Nephron (organoid): ENCODE data around the gene NFATC1.

Experiments
- H3K27ac Mint-ChIP-seq, 3 experiments: 2 replicates each; pipeline ENCODE4 v1.8.0; 2020; ENCODE audit warnings: mixed read lengths in 3 of 3, mild to moderate bottlenecking in 2 of 3, moderate library complexity in 1 of 3
- H3K27me3 Mint-ChIP-seq: 2 replicates; pipeline ENCODE4 v1.8.0; 2021; ENCODE audit warnings: low read depth, mild to moderate bottlenecking, moderate library complexity, mixed read lengths
- H3K36me3 Mint-ChIP-seq: 2 replicates; pipeline ENCODE4 v1.8.0; 2020; ENCODE audit warnings: low read depth, mixed read lengths
- H3K4me1 Mint-ChIP-seq: 2 replicates; pipeline ENCODE4 v1.8.0; 2020; ENCODE audit warnings: mixed read lengths
- H3K4me3 Mint-ChIP-seq, 3 experiments: 2 replicates each; pipeline ENCODE4 v1.8.0; 2020; ENCODE audit warnings: mild to moderate bottlenecking in 3 of 3, mixed read lengths in 3 of 3, moderate library complexity in 2 of 3
- H3K9me3 Mint-ChIP-seq: 2 replicates; pipeline ENCODE4 v1.8.0; 2020; ENCODE audit warnings: mixed read lengths
- CTCF ChIP-seq, 3 experiments: fragments of 200-600 bp; sonication (generic); IDR thresholded peaks; one replicate each; pipeline ENCODE4 v1.5.0; 2021; ENCODE audit warnings: antibody characterized with exemption in 3 of 3; ENCODE audit not compliant: unreplicated experiment in 3 of 3

Gene NFATC1

GRCh38 chr18:79423211-79424007 is 27.7 kb downstream of the NFATC1 start:
- H3K9me3 Mint-ChIP-seq: no peaks in the 10 kb centered on the region
- H3K27ac Mint-ChIP-seq: no peak overlapping the region
- peaks cover 21% of the 10 kb centered on the region for H3K27me3 Mint-ChIP-seq
- peaks cover 33% of the 10 kb centered on the region for H3K4me1 Mint-ChIP-seq
- no peak overlapping the region for H3K4me3 Mint-ChIP-seq
- no peak for TF ChIP-seq CTCF (IDR thresholded peaks at IDR 0.05; ENCODE audit: unreplicated experiment in 3 of 3)
- H3K36me3 Mint-ChIP-seq: peaks cover 5% of the 10 kb centered on the region

DNA sequence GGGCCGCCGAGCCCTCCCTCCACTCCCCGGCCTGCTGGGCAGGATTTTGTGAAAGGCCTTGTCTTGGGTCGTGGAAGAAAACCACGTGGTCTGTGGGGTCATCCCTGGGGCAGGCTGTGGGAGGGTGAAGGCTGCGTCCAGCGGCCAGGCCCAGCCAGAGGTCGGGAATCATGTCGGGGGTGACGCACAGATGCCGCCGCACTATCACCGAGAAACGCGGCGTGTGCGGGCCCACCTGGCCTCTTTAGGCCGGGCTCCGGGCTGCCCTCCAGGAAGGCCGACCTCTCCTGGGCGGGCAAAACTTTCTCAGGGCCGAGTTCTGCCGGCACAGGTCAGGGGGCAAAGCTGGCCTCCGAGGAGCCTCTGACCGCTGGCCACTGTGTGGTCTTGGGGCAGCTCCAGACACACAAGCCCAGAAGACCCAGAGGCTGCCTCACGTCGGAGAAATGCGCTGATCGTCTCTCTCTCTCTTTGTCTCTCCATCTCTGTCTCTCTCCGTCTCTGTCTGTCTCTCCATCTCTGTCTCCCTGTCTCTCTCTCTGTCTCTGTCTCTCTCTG is 28.4 kb downstream of the NFATC1 start:
- TF ChIP-seq CTCF (IDR thresholded peaks at IDR 0.05; ENCODE audit: unreplicated experiment in 3 of 3): no peak
- peak overlapping the region; percentile 34 to 56 (median 40) for H3K27ac Mint-ChIP-seq
- no peak overlapping the region for H3K4me3 Mint-ChIP-seq
- no peaks in the 10 kb centered on the region for H3K9me3 Mint-ChIP-seq
- H3K36me3 Mint-ChIP-seq: peaks cover 5% of the 10 kb centered on the region
- peaks cover 32% of the 10 kb centered on the region for H3K4me1 Mint-ChIP-seq
- peaks cover 18% of the 10 kb centered on the region for H3K27me3 Mint-ChIP-seq

DNA sequence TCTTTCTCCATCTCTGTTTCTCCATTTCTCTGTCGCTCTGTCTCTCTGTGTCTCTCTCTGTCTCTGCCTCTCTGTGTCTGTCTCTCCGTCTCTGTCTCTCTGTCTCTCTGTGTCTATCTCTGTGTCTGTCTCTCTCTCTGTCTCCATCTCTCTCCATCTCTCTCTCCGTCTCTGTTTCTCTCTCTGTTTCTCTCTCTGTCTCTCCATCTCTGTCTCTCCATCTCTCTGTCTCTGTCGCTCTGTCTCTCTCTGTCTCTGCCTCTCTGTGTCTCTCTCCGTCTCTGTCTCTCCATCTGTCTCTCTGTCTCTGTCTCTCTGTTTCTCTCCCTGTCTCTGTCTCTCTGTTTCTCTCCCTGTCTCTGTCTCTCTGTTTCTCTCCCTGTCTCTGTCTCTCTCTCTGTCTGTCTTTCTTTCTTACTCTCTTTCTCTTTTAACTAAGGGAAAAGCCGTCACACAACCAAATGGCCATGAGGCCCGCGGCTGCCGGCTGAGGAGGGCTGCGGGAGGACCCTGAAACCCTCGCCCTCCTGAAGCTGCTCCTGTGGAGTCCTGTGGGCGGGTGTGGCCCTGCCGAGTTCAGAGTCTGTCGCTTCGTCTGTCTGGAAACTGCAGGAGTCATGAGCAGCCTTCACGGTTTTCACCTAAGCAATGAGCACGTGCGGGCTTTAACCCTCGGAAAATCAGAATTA is 29.3 kb downstream of the NFATC1 start:
- H3K27me3 Mint-ChIP-seq: peaks cover 18% of the 10 kb centered on the region
- peaks cover 36% of the 10 kb centered on the region for H3K4me1 Mint-ChIP-seq
- H3K4me3 Mint-ChIP-seq: peak overlapping the region in 1 of 3 experiments; percentile 6
- TF ChIP-seq CTCF (IDR thresholded peaks at IDR 0.05; ENCODE audit: unreplicated experiment in 3 of 3): no peak
- no peaks in the 10 kb centered on the region for H3K36me3 Mint-ChIP-seq
- peak overlapping the region; percentile 34 to 56 (median 40) for H3K27ac Mint-ChIP-seq
- H3K9me3 Mint-ChIP-seq: no peaks in the 10 kb centered on the region

- H3K36me3 Mint-ChIP-seq: no peaks in the 10 kb centered on the region
- no peak for TF ChIP-seq CTCF (IDR thresholded peaks at IDR 0.05; ENCODE audit: unreplicated experiment in 3 of 3)
- H3K4me1 Mint-ChIP-seq: peaks cover 36% of the 10 kb centered on the region
- no peaks in the 10 kb centered on the region for H3K9me3 Mint-ChIP-seq
- peaks cover 18% of the 10 kb centered on the region for H3K27me3 Mint-ChIP-seq
- peak overlapping the region in 2 of 3 experiments; percentile 34 to 56 for H3K27ac Mint-ChIP-seq
- H3K4me3 Mint-ChIP-seq: no peak overlapping the region
Observed at GRCh38 chr18:79425569-79425886, 29.8 kb downstream of the NFATC1 start.

DNA sequence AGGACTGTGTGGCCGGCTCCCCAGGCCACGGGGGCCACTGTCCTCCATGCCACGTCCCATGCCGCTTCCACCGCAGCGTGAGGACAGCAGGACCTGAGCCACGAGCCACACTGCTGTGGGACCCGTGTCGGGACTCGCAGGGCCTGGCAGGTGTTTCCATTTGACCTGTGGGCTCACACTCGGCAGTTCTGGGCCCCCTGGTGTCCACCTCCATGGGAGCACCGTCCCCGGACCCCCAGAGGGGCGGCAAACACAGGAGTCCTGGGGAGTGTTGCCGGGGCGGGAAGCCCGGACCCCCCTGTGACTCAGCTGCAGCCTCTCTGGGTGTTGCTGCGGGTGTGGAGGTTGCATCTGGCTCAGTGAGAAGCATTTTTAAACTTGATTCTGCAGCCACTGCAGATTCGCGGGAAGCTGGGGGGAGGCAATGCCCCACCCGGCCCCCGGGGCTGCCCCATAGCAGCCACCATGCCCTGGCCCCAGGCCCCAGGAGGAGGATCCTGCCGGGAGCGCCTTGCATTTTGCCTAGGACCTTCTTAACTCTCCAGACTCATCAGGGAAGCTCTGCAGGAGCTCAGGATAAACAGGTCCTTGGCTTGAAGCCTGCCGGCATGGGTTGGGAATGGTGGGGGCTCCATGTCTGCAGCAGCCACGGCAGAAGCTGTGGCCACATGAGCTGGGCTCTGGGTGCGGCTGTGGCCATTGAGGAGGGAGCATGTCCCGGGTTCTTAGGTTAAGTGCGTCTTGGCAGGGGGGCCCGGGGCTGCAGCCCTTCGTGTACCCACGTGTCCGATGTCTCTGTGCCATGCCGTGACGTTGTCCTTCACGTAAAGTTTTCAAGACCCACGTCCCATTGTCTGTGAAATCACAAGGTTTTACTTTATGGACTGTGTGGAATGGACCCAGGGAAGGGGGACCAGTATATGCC is 30.9 kb downstream of the NFATC1 start:
- H3K36me3 Mint-ChIP-seq: no peaks in the 10 kb centered on the region
- no peaks in the 10 kb centered on the region for H3K9me3 Mint-ChIP-seq
- H3K27me3 Mint-ChIP-seq: peaks cover 18% of the 10 kb centered on the region
- no peak overlapping the region for H3K27ac Mint-ChIP-seq
- no peak overlapping the region for H3K4me3 Mint-ChIP-seq
- TF ChIP-seq CTCF (IDR thresholded peaks at IDR 0.05; ENCODE audit: unreplicated experiment in 3 of 3): no peak
- H3K4me1 Mint-ChIP-seq: peaks cover 36% of the 10 kb centered on the region
